Osteoblast (primary cell): ENCODE measurements around the gene PLXNA4. TPM values are rescaled to one million over a fixed set of nuclear protein-coding genes. Genes with fewer than 3 reads are reported as not detected.

Experiments
- DNase-seq: peaks from one replicate; pipeline ENCODE4 v3.0.0; 2011; ENCODE audit warnings: low spot score, mixed read lengths; ENCODE audit not compliant: insufficient read length; ENCODE audit errors: missing footprints
- H2AFZ ChIP-seq: 2 replicates; pipeline ENCODE4 v1.6.0; 2011; ENCODE audit warnings: mild to moderate bottlenecking, low read length
- H3K27ac ChIP-seq: 2 replicates; pipeline ENCODE4 v1.5.1; 2011; ENCODE audit warnings: mild to moderate bottlenecking, low read depth, low read length, moderate library complexity
- H3K27me3 ChIP-seq: 2 replicates; pipeline ENCODE4 v1.6.0; 2012; ENCODE audit warnings: mild to moderate bottlenecking, control low read depth, inconsistent platforms, low read length, moderate library complexity; ENCODE audit not compliant: insufficient read depth
- H3K36me3 ChIP-seq: 2 replicates; pipeline ENCODE4 v1.5.1; 2011; ENCODE audit warnings: mild to moderate bottlenecking, low read length, control low read depth, moderate library complexity; ENCODE audit not compliant: insufficient read depth
- H3K4me1 ChIP-seq: 2 replicates; pipeline ENCODE4 v1.5.1; 2011; ENCODE audit warnings: mild to moderate bottlenecking, low read length, control low read depth, moderate library complexity; ENCODE audit not compliant: insufficient read depth
- H3K4me2 ChIP-seq: 2 replicates; pipeline ENCODE4 v1.6.0; 2011; ENCODE audit warnings: mild to moderate bottlenecking, low read length; ENCODE audit not compliant: insufficient read depth
- H3K4me3 ChIP-seq: fragments of 200-600 bp; sonication (generic); 3 replicates; pipeline ENCODE4 v1.5.1; 2012; ENCODE audit warnings: mild to moderate bottlenecking, low read length, inconsistent platforms; ENCODE audit not compliant: insufficient read depth
- H3K79me2 ChIP-seq: 2 replicates; pipeline ENCODE4 v1.6.0; 2012; ENCODE audit warnings: mild to moderate bottlenecking, low read length, control low read depth, inconsistent platforms; ENCODE audit not compliant: insufficient read depth
- H3K9me3 ChIP-seq: 2 replicates; pipeline ENCODE4 v1.5.1; 2011; ENCODE audit warnings: low read depth, low read length, control low read depth
- H4K20me1 ChIP-seq: 2 replicates; pipeline ENCODE4 v1.6.0; 2012; ENCODE audit warnings: mild to moderate bottlenecking, low read length, control low read depth; ENCODE audit not compliant: insufficient read depth
- total RNA-seq: library from RNA; depleted of rRNA; stranded (reverse); fragments of >200 nt; gene quantifications from 2 replicates; pipeline ENCODE4 v1.2.3, GENCODE V29; 2012
- TF ChIP-seq, protein P1 (sequence below): IDR thresholded peaks from 2 replicates; pipeline ENCODE4 v1.5.1; 2011; ENCODE audit warnings: mild to moderate bottlenecking, low read depth, low read length, moderate library complexity; ENCODE audit errors: extremely low read depth

Gene PLXNA4
- total RNA-seq, 1 donor: 4.3 TPM

DNA sequence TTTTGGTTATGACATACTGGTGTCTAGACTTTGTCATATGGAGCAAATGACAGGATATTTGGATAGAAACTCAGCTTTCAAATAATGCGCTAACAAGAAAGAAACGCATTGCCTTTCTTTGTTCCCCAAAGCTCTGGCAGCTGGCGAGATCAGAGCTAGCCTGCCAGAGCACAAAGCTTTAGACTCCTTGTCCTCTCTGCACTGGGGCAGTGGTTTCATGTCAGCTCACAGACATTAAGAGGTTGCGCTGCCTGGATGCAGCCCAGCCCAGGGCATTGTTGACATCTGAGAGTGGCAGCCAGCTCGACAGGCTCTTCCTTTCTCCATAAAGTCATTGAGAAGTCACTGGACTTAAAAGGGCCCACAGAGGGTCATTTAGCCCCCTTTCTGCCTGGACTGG is 212.0 kb downstream of the PLXNA4 start:
- Histone ChIP-seq H3K79me2 (no peaks in the 10 kb centered on the region), H3K36me3 (no peaks in the 10 kb centered on the region), H2AFZ (no peak overlapping the region), H3K4me1 (no peaks in the 10 kb centered on the region), H3K9me3 (peaks cover 2% of the 10 kb centered on the region), H3K27ac (no peak overlapping the region), H4K20me1 (no peaks in the 10 kb centered on the region), H3K4me2 (no peak overlapping the region), H3K4me3 (no peak overlapping the region), H3K27me3 (no peaks in the 10 kb centered on the region)
- no peak for DNase-seq
- TF ChIP-seq, protein P1, sequence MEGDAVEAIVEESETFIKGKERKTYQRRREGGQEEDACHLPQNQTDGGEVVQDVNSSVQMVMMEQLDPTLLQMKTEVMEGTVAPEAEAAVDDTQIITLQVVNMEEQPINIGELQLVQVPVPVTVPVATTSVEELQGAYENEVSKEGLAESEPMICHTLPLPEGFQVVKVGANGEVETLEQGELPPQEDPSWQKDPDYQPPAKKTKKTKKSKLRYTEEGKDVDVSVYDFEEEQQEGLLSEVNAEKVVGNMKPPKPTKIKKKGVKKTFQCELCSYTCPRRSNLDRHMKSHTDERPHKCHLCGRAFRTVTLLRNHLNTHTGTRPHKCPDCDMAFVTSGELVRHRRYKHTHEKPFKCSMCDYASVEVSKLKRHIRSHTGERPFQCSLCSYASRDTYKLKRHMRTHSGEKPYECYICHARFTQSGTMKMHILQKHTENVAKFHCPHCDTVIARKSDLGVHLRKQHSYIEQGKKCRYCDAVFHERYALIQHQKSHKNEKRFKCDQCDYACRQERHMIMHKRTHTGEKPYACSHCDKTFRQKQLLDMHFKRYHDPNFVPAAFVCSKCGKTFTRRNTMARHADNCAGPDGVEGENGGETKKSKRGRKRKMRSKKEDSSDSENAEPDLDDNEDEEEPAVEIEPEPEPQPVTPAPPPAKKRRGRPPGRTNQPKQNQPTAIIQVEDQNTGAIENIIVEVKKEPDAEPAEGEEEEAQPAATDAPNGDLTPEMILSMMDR: no peak

DNA sequence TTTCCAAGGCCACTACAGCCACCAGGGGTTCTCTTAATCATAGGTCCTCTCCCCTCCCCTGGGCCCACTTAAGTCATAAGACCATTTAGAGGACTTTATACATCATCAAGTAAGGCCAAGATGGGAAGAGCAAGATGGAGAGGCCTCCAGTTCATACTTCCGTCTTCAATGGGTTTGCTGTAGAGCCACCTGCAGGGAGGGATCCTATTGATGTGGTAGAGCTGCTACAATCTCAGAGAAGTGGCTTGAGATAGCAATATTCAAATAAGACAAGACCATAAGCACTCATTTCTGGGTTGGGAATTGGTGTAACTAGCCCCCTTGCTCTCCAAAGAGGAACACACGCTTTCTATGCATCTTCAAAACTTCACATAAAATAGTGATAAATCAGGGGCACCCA is 214.2 kb downstream of the PLXNA4 start:
- no peak for DNase-seq
- TF ChIP-seq, protein P1: no peak
- H3K4me3 ChIP-seq: no peak overlapping the region
- no peak overlapping the region for H2AFZ ChIP-seq
- no peaks in the 10 kb centered on the region for H3K4me1 ChIP-seq
- H3K4me2 ChIP-seq: no peak overlapping the region
- no peaks in the 10 kb centered on the region for H3K36me3 ChIP-seq
- H3K9me3 ChIP-seq: peaks cover 2% of the 10 kb centered on the region
- H4K20me1 ChIP-seq: no peaks in the 10 kb centered on the region
- H3K27me3 ChIP-seq: no peaks in the 10 kb centered on the region
- no peak overlapping the region for H3K27ac ChIP-seq
- H3K79me2 ChIP-seq: no peaks in the 10 kb centered on the region

GRCh38 chr7:132361146-132361545 is 215.1 kb downstream of the PLXNA4 start:
- H3K4me3 ChIP-seq: no peak overlapping the region
- TF ChIP-seq, protein P1: no peak
- no peak overlapping the region for H3K27ac ChIP-seq
- H2AFZ ChIP-seq: no peak overlapping the region
- no peaks in the 10 kb centered on the region for H3K4me1 ChIP-seq
- no peaks in the 10 kb centered on the region for H3K36me3 ChIP-seq
- no peaks in the 10 kb centered on the region for H3K27me3 ChIP-seq
- DNase-seq: no peak
- peaks cover 2% of the 10 kb centered on the region for H3K9me3 ChIP-seq
- no peaks in the 10 kb centered on the region for H4K20me1 ChIP-seq
- no peak overlapping the region for H3K4me2 ChIP-seq
- H3K79me2 ChIP-seq: no peaks in the 10 kb centered on the region

GRCh38 chr7:132359743-132360142 is 216.5 kb downstream of the PLXNA4 start:
- H3K4me2 ChIP-seq: no peak overlapping the region
- TF ChIP-seq, protein P1: no peak
- no peak for DNase-seq

More at GRCh38 chr7:132359743-132360142, 216.5 kb downstream of the PLXNA4 start:
- Histone ChIP-seq H4K20me1 (no peaks in the 10 kb centered on the region), H2AFZ (no peak overlapping the region), H3K9me3 (peaks cover 2% of the 10 kb centered on the region), H3K27ac (no peak overlapping the region), H3K79me2 (no peaks in the 10 kb centered on the region), H3K36me3 (no peaks in the 10 kb centered on the region), H3K4me3 (no peak overlapping the region), H3K4me1 (no peaks in the 10 kb centered on the region), H3K27me3 (no peaks in the 10 kb centered on the region)
